Effector memory CD4-positive, alpha-beta T cell (primary cell): ENCODE results near the gene SGIP1.

ENCODE experiments used
- DNase-seq, 3 donors: peaks; one replicate each; pipeline ENCODE4 v3.0.0-alpha.2; 2020
- H3K27ac ChIP-seq: 2 replicates; pipeline ENCODE4 v1.7.0; 2013; ENCODE audit warnings: mild to moderate bottlenecking, low read length, moderate library complexity; ENCODE audit not compliant: insufficient read depth, poor library complexity, severe bottlenecking
- H3K27me3 ChIP-seq: replicated peaks from 2 replicates; pipeline ENCODE4 v1.7.0; 2013; ENCODE audit warnings: mild to moderate bottlenecking, low read length; ENCODE audit not compliant: insufficient read depth, control insufficient read depth, poor library complexity, severe bottlenecking
- H3K36me3 ChIP-seq: 2 replicates; pipeline ENCODE4 v1.7.0; 2013; ENCODE audit warnings: mild to moderate bottlenecking, low read length, moderate library complexity; ENCODE audit not compliant: control insufficient read depth, insufficient read depth
- H3K4me1 ChIP-seq: 2 replicates; pipeline ENCODE4 v1.7.0; 2013; ENCODE audit warnings: low read length, mild to moderate bottlenecking; ENCODE audit not compliant: control insufficient read depth, insufficient read depth, poor library complexity, severe bottlenecking
- H3K4me3 ChIP-seq: 2 replicates; pipeline ENCODE4 v1.7.0; 2013; ENCODE audit warnings: low read length, low read depth, mild to moderate bottlenecking; ENCODE audit not compliant: insufficient read depth, poor library complexity, severe bottlenecking
- H3K9me3 ChIP-seq: 2 replicates; pipeline ENCODE4 v1.7.0; 2013; ENCODE audit warnings: mild to moderate bottlenecking, low read length, moderate library complexity; ENCODE audit not compliant: control insufficient read depth

SGIP1 gene

DNA sequence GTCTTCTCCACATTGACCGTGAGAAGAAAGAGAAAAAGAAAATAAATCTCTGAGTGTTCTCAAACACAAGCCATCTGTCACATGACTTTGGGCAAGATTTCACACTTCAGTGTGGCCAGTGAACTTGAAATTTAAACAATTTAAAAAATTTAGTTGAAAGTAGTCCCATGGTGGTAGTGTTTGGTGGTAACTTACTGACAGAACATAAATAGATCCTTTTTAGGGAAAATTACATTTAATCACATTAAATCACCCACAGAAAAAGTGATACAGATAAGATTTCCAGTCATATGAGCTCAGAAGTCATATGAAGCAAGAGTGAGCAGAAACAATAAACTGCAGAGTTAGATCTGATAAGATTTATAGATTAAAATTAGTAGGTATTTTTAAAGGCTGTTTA is 31.9 kb upstream of the SGIP1 start:
- Histone ChIP-seq H3K4me1 (no peaks in the 10 kb centered on the region), H3K4me3 (no peak overlapping the region), H3K9me3 (no peaks in the 10 kb centered on the region), H3K36me3 (no peaks in the 10 kb centered on the region), H3K27ac (no peak overlapping the region), H3K27me3 (no peaks in the 10 kb centered on the region)
- no peak for DNase-seq

DNA sequence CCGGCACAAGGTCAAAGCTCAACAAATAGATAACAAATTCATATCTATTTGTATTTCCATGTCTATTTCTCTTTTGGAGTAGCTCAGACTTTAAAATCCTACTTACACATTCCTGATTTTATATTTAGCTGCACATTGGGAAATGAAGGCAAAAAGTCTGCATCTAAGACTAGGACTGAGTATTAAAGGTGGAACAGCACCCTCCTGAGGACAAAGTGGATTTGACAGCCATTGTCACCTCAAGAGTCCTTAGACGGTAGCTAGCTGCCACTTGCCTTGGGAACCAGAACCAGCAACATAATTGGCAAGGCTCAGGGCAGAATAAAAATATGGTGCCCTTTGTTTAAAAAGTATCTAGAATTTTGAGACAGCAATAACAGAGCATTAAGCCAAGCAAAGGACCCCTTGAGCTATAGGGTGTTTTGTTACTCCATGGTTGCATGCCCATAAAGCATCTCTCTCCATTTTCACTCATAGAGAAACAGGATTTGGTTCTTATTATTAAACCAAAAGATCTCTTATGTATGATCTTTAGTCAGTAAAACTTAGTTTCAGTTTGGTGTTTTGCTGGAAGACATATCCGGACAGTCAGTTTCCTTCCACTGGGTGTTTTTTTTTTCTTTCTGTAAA is 30.0 kb upstream of the SGIP1 start:
- H3K4me3 ChIP-seq: no peak overlapping the region
- H3K36me3 ChIP-seq: no peaks in the 10 kb centered on the region
- H3K27ac ChIP-seq: no peak overlapping the region
- H3K27me3 ChIP-seq: no peaks in the 10 kb centered on the region
- H3K4me1 ChIP-seq: no peaks in the 10 kb centered on the region
- DNase-seq: no peak
- H3K9me3 ChIP-seq: no peaks in the 10 kb centered on the region

DNA sequence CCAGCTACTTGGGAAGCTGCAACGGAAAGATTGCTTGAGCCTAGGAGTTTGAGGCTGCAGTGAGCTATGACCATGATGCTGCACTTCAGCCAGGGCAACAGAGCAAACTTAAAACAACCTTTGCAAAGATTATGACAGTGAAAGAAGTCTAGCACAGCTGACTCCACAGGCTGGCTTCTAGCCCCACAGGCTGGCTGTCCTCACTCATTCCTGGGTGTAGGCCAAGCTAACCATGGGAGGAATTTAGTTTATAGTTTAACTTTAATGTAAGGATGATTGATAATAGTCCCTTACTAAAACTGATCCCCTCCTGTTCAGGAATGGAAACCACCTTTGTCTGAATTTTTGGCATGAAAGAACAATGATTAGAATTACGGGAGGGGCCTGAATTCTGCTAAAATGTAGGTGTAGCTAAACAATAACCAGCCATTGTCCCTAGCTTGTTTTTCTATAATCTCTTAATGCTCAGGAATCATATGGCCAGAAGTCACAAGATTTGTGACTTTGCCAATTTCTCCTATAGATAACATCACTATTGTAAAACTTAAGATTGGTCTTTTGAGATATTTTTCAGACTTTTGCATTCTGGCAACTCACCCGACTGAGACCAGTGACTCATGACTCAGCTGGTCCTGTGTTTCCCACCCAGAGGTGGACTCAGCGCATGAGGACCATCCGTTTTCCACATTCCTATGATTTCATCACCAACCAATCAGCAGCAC is 28.1 kb upstream of the SGIP1 start:
- DNase-seq: no peak
- H3K4me3 ChIP-seq: no peak overlapping the region
- H3K36me3 ChIP-seq: no peaks in the 10 kb centered on the region
- no peaks in the 10 kb centered on the region for H3K4me1 ChIP-seq
- H3K9me3 ChIP-seq: no peaks in the 10 kb centered on the region
- H3K27me3 ChIP-seq: no peaks in the 10 kb centered on the region
- H3K27ac ChIP-seq: no peak overlapping the region

DNA sequence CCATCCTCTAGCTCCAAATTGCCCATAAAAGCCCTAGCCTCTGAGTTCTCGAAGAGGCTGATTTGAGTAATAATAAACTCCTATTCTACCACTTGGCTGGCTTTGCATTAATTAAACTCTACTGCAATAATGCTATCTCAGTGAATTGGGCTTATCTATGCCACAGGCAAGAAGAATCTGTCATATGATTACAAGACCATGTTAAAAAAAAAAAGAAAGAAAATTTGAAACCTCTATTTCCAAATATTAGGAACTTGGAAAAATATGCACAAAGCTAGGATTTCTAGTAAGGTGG is 27.6 kb upstream of the SGIP1 start:
- Histone ChIP-seq H3K4me3 (no peak overlapping the region), H3K27me3 (no peaks in the 10 kb centered on the region), H3K36me3 (no peaks in the 10 kb centered on the region), H3K9me3 (no peaks in the 10 kb centered on the region), H3K27ac (no peak overlapping the region), H3K4me1 (no peaks in the 10 kb centered on the region)
- DNase-seq: no peak

DNA sequence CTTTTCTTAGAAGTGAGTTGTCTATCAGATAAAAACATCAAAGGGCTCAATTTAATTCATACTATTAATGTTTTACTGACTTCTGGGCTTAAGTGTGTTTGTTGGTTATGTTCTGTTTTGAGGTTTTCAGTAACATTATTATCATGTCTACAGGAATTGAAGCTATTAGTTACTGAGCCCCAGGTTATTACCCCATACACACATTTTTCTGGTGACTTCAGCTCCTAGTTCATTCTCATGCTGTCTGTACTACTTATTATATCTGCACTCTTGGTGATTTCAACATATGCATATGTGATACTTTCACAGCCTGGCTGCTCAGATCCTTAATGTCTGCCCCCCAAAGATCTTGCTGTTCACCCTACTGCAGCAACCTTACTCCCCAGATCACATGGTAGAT is 27.0 kb upstream of the SGIP1 start:
- Histone ChIP-seq H3K4me1 (no peaks in the 10 kb centered on the region), H3K27me3 (no peaks in the 10 kb centered on the region), H3K4me3 (no peak overlapping the region), H3K27ac (no peak overlapping the region), H3K36me3 (no peaks in the 10 kb centered on the region), H3K9me3 (no peaks in the 10 kb centered on the region)
- no peak for DNase-seq

DNA sequence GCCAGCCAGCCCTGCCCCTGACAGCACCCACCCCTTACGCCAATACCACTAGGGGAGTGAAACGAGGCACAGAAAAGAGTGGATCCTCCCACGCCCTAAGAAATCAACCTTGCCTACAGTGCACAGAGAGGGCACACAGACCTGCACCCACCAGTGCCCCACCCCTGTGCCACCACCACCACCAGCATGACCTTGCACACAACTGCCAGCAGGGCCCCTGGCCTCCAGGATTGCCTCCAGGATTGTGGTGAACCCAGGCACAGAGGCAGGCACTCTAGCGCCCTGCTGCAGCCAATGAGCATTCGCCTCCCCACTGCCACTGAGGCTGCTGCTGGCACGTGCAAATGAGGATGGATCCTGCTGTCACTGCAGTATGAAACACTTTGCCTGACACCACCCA is 23.5 kb upstream of the SGIP1 start:
- DNase-seq: no peak
- H3K4me1 ChIP-seq: no peaks in the 10 kb centered on the region
- H3K36me3 ChIP-seq: no peaks in the 10 kb centered on the region
- no peaks in the 10 kb centered on the region for H3K27me3 ChIP-seq
- no peak overlapping the region for H3K4me3 ChIP-seq
- H3K9me3 ChIP-seq: no peaks in the 10 kb centered on the region
- no peak overlapping the region for H3K27ac ChIP-seq

DNA sequence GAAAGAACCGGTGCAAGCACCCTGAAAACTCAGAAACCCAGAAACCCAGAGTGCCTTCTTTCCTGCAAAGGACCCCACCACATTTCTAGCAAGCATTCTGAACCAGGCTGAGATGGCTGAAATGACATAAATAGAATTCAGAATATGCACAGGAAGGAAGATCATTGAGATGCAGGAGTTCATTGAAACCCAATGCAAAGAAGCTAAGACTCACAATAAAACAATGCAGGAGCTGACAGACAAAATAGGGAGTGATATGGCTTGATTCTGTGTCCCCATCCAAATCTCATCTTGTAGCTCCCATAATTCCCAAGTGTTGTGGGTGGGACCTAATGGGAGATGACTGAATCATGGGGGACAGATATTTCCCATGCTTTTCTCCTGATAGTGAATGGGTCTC is 22.8 kb upstream of the SGIP1 start:
- Histone ChIP-seq H3K4me1 (no peaks in the 10 kb centered on the region), H3K4me3 (no peak overlapping the region), H3K9me3 (no peaks in the 10 kb centered on the region), H3K27ac (no peak overlapping the region), H3K36me3 (no peaks in the 10 kb centered on the region), H3K27me3 (no peaks in the 10 kb centered on the region)
- no peak for DNase-seq

DNA sequence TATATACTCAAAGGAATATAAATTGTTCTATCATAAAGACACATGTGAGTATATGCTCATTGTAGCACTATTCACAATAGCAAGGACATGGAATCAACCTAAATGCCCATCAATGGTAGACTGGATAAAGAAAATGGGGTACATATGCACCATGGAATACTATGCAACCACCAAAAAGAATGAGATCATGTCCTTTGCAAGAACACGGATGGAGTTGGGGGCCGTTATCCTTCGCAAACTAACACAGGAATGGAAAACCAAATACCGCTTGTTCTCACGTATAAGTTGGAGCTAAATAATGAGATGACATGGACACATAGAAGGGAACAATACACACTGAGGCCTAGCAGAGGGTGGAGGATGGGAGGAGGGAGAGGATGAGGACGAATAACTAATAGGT is 16.0 kb upstream of the SGIP1 start:
- no peaks in the 10 kb centered on the region for H3K27me3 ChIP-seq
- H3K4me3 ChIP-seq: no peak overlapping the region
- H3K36me3 ChIP-seq: no peaks in the 10 kb centered on the region
- H3K4me1 ChIP-seq: no peaks in the 10 kb centered on the region
- no peaks in the 10 kb centered on the region for H3K9me3 ChIP-seq
- no peak for DNase-seq
- H3K27ac ChIP-seq: no peak overlapping the region

DNA sequence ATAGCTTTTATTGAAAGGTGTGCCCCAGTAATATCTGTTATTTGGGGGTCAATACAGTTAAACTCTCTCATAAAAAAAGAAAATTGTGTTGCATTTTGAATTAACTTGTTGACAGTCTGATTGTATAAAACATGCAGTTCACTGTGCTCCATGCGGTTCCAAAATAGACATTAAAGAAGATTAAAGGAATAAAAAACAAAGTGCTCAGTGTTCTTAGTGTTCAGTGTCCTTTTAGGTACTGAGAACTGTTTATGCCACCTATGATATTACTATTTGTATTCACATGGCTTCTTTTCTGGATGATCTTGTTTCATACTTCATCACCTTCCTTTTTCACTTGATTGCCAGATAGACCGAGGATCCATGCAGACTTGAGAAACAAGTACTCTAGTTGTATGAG is 15.3 kb upstream of the SGIP1 start:
- H3K4me3 ChIP-seq: no peak overlapping the region
- no peak for DNase-seq
- H3K36me3 ChIP-seq: no peaks in the 10 kb centered on the region

DNA sequence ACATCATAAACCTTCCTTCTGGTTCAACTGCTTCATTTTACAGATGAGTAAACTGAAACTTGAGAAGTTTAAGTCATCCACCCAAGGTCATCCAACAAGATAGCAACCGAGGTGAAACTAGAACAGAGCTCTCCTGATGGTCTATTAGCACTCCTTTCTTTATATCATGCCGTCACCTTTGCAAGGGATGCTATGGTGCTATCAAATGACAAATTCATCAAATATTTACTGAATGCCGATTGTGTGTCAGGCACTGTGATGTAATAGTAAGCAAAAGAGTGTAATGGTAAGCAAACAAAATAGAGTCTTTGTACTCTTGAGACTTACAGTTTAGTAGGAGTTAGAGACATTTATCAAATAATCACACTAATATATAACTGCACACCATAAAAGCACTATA is 14.0 kb upstream of the SGIP1 start:
- Histone ChIP-seq H3K4me1 (no peaks in the 10 kb centered on the region), H3K36me3 (no peaks in the 10 kb centered on the region), H3K4me3 (no peak overlapping the region), H3K27ac (no peak overlapping the region), H3K9me3 (no peaks in the 10 kb centered on the region), H3K27me3 (no peaks in the 10 kb centered on the region)
- no peak for DNase-seq

More for the DNA sequence above, 15.3 kb upstream of the SGIP1 start:
- Histone ChIP-seq H3K9me3 (no peaks in the 10 kb centered on the region), H3K27me3 (no peaks in the 10 kb centered on the region), H3K27ac (no peak overlapping the region), H3K4me1 (no peaks in the 10 kb centered on the region)
